ENCODE measurements around the gene HOOK2. TPM values are rescaled to one million over a fixed set of nuclear protein-coding genes. Genes with fewer than 3 reads are reported as not detected.

HOOK2 gene
- total RNA-seq, 1 experiment from 2014 or later, result 70.0 TPM

DNA sequence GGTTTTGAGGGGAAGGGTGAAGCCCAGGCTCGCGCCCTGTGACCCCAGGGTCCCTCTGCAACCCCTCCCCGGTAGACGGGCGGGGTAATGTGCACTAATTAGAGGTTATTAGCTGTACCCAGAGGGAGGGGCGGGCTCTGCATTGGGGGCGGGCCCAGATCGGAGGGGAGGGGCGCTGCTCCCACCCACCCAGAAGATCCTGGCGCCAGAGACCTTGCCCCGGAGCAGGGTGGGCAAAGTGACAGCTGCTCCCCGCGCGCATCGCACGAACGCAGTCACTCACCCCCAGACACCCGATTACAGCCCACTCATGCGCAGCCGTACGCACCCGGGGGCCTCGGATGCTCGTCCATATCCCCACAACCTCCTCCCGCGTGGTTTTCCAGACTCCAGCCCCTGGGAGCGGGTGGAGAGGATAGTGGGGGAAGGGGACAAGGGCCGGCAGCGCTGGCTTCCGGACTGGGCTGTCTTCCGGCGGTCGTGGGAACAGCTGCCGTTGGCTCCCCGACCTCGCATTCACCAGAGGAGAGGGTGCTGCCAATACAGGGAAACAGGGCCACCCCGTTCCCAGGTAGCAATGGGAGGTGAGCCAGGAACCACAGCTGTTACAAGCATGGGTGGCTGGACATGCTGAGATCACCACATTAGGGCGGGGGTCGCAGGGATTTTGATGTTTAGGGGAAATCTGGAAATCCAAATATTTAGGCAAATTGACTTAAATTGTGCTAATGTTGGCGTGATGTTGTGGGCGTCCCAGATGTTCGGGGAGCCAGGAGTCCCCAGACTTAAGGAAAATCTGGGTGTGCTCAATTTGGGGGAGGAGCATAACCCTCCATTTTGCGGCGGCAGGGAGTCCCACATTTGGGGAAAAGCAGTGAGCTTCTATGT, 2.9 kb upstream of the HOOK2 start (continued):
- TF ChIP-seq FOXK1 (CRISPR knock-in tag; IDR thresholded peaks at IDR 0.05), result 0 out of 2 replicates have a peak, but pooled peaks have one; percentile 35

DNA sequence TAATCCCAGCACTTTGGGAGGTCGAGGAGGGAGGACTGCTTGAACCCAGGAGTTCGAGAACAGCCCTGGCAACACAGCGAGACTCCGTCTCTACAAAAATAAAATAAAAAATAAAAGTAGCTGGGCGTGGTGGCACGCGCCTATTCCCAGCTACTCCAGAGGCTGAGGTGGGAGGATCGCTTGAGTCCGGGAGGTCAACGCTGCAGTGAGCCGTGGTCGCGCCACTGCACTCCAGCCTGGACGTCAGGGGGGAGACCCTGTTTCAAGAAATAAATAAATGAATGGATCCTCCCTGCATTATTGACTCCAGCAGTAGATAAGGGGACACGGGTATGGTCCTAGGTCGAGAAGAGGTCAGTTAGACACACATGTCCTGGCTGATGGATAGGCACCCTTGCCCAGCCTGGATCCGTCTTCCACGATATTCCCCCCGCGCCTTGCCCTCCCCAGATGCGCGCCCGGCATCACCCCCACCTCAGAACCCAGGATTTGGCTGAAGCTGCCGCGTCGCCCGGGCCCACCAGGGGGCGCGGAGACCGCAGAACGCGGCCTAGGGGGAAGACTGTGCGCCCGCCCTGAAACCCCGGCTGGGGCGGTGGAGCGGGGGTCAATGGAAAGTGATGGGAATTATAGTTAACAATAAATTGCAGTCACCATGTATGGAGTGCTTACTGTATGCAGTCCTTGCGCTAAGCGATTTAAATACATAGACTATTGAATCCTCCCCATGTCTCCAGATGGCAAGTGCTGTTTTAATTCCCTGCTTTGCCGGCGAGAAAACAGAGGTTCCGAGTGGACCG, 2.1 kb upstream of the HOOK2 start:
- POLR2A ChIA-PET, result interaction anchor here (1.0 to 3.0 kb wide), 6 partner anchors 10 to 103 kb away, joined by 3 to 29 read pairs (median 6); partner anchors contain the start of genes DNASE2 and JUNB
- H3K27me3 Mint-ChIP-seq (ENCODE audit: low read depth), result no peaks in the 10 kb centered on the region; the same call in 1 of the 2 replicates
- no peaks in the 10 kb centered on the region for H3K9me3 Mint-ChIP-seq
- H3K27ac Mint-ChIP-seq, result peak overlapping the region; percentile 49
- TF ChIP-seq TEAD4 (CRISPR knock-in tag; IDR thresholded peaks at IDR 0.05) (peak; percentile 15; the same call in 1 of the 2 replicates), ARID4B (CRISPR knock-in tag; IDR thresholded peaks at IDR 0.05; ENCODE audit: borderline replicate concordance) (peak; percentile 75; the same call in 1 of the 2 replicates), CREM (CRISPR knock-in tag; IDR thresholded peaks at IDR 0.05) (peak; percentile 51; the same call in 1 of the 2 replicates), NR1H2 (CRISPR knock-in tag; IDR thresholded peaks at IDR 0.05) (no peak), PRDM15 (CRISPR knock-in tag; IDR thresholded peaks at IDR 0.05) (peak; percentile 72), ZNF121 (CRISPR knock-in tag; IDR thresholded peaks at IDR 0.05) (no peak), FOXK1 (CRISPR knock-in tag; IDR thresholded peaks at IDR 0.05) (0 out of 2 replicates have a peak, but pooled peaks have one; percentile 29), CTCF (IDR thresholded peaks at IDR 0.05) (peak; percentile 74), ZNF138 (CRISPR knock-in tag; conservative IDR thresholded peaks at IDR 0.05) (no peak), TEAD1 (CRISPR knock-in tag; IDR thresholded peaks at IDR 0.05) (0 out of 2 replicates have a peak, but pooled peaks have one; percentile 15), HMGXB4 (CRISPR knock-in tag; IDR thresholded peaks at IDR 0.05) (0 out of 2 replicates have a peak, but pooled peaks have one; percentile 48)
- peak; percentile 39 for ATAC-seq
- H3K36me3 Mint-ChIP-seq, result peaks cover 9% of the 10 kb centered on the region
- CTCF ChIA-PET, result interaction anchor here (0.6 to 7.7 kb wide), 29 partner anchors 8 to 160 kb away, joined by 3 to 136 read pairs (median 7); partner anchors contain the start of genes BEST2, GCDH, GET3 and JUNB
- H3K4me3 Mint-ChIP-seq, result peak overlapping the region; percentile 79
- peaks cover 21% of the 10 kb centered on the region for H3K4me1 Mint-ChIP-seq
- peak; percentile 91 for DNase-seq (ENCODE audit: low spot score)
